NCI-H1694 treated with DMSO at 0.1 percent for 48 hours (cell line): ENCODE results near the gene COL23A1.

Experiments used
- DNase-seq: peaks from one replicate; lab custom pipeline; 2025; lab: John Stamatoyannopoulos, UW

Gene COL23A1

DNA sequence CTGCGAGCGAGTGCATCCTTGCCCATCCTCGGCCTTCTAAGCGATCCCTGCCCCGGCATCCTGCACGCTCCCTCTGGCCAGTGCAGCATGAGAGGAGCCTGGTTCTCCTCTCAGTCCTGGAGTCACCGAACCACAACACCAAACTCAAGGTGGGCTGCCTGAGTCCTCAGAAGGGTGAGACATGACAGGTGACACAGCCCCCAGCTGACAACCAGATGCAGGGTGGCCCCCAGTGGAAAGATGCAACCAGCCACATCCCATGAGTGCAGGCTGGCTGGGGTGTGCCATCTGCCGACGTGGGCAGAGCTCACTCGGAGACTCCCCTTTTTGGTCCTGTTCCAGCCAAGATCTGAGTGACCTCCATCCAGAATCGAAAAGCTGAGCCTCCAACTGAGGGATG, 58.4 kb downstream of the COL23A1 start:
- DNase-seq = no peak

DNA sequence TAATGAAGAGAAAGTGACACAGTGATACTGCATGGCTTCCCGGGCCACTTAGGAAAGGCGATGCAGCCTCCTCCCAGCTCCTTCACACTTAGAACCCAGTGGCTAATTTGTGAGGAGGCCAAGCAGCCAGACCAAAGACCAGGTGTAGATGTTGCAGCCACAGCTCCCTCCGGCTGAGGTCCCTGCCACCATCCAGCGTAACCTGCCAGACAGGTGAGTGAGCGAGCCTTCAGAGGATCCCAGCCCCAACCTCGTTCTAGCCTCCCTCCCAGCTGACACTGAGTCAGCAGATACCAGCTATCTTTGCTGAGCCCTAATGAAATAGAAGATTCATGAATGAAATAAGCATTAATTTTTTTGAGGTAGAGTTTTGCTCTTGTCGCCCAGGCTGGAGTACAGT, 59.7 kb downstream of the COL23A1 start:
- no peak for DNase-seq

DNA sequence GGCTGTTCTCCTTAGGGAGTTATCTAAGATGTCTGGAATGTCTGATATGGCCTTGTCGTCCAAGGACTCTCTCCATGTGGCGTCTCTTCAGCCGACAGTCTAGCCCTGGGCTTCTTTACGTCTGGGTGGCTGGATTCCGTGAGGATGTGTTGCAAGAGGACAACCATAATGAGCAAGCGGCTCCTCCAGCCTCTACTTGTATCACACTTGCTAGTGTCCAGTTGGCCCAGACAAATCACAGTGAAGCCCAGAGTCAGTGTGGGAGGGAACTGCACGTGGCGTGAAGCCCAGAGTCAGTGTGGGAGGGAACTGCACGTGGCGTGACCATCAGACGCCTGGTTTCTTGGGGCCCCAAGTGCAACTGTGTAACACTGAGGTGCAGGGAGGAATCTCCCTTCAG, 61.1 kb downstream of the COL23A1 start:
- no peak for DNase-seq

DNA sequence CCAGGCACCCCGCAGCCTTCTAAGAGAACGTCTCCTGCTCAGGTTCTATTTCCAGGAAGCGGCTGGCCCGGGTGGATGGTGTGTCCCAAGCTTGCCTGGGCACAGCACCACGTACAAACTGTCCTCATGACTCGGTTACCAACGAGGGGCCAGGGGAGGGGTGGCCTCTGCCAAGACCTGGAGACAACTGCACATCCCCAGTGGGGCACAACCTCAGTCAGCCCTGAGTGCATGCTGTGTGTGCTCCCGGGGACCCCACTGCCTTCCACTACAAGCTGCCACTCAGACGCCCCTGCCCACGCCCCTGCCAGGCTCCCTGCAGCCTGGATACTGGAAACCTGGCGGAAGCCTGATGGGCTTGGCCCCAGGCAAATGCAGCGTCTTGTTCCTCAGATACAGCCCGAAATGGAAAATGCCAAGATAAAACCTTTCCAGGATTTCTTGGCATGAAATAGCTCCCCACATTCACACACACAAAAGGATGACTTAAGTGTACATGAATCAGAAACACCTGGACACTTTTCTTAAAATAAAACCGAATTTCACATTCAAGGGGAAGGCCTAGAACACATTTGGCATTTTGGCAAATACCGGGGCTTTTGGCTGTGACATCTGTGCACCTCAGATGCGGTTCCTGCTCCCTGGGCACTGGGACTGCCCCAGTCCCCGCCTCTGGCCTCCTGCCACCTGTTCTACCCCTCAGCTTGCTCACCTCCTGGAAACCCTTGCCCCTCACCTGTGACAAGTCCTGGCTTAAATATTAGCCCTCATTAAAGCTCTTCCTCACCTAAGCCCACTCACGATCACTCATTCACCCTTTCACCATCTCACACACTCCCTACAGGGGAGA, 62.5 kb downstream of the COL23A1 start:
- DNase-seq = no peak

DNA sequence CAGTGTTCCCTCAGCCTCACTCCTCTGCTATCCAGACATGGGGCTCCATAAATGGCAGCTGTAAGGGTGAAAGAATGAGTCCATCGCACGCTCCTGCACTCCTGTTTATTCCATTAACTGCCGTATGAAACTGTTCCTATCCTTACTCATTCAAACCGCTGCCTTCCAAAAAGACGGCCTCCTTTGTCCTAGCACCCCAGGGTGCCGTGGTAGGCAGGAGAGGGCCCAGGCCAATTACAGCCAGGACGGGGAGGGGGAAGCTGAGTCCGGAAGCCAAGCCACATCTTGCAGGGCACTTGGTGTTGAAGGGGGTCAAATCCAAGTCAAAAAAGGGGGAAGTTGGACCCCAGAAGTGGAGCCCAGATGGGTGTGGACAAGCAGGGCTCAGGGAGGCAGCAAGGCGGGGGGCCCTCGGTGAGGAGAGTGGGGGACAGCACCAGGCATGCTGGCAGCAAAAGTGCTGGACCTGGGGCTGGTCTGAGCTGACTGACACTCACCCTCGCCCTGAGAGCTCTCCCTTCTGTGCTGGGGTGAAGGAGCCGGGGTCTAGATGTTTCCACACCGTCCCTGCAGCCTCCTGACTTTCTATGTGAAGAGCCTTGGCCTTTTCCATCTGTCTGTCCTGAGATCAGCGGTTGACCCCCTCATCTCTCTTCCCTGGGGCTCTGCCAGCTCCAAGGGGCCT, 63.3 kb downstream of the COL23A1 start:
- DNase-seq = no peak

DNA sequence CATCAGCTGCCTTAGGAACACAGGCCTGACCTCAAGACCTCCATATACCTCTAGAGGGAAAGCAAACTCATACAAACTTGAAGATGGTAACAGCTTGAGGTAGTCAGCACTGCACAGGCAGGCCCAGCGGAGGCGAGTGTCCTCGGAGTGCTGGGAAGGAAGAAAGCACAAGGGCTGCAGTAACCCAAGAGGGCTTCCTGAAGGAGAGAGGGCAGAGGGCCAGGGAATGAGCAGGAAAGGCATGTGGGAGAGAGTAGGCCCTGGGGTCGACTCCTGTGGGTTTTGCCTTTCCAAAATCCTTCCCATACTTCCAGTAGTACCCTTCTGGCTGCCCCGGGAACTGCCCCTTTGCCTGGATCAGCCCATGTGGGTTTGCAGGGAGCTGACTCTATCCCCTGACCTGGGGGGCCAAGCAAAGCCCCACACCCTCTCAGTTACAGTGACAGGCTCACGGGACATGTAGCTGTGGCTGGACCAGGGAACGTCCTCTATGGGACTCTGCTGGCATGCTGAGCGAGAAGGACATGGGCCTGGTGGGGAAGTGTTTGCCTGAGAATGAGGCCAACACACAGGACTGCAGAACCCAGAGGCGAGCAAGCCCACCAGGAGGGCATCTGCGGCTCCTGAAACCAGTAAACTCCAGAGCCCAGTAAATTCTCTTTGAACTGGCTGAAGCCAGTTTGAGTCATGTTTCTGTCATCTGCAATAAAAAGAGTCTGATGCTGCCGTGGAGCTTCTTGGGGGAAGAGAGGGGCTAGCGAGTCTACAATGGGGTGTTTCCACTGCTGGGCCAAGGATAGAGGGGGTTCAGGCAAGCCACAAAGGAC, 64.1 kb downstream of the COL23A1 start:
- no peak for DNase-seq

DNA sequence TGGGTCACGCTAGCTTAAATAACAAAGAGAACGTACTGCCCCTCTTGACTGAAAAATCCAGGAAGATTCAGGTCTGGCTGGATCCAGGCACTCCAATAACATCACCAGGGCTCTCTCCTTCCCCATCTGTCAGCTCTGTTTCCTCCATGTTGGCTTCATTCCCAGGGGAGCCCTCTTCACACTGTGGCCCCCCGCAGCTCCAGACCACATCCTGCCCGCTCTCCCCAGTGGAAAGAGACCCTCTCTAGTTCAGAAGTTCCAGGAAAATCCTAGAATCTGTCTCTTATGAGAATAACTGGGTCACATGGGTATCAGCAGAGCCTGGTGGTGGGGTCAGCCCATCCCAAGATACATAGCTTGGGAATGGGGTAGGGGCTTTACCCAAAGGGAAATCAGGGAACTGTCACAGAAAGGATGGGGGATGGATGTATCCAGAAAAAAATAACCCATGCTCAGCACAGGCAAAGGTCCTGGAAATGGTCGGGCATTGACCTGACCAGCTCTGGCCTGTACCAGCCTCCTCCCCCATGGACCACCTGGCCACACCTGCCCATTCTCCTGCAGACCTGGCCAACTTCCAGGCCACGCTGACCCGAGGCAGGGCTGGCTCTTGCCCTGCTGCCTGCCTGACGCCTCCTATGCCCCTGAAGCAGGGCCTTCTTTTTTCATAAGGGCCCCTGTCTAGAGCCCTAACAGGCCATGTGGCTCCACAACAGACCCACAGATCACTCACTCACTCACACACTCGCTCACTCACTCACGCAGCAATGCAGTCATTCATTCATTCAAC, 65.9 kb downstream of the COL23A1 start:
- no peak for DNase-seq

DNA sequence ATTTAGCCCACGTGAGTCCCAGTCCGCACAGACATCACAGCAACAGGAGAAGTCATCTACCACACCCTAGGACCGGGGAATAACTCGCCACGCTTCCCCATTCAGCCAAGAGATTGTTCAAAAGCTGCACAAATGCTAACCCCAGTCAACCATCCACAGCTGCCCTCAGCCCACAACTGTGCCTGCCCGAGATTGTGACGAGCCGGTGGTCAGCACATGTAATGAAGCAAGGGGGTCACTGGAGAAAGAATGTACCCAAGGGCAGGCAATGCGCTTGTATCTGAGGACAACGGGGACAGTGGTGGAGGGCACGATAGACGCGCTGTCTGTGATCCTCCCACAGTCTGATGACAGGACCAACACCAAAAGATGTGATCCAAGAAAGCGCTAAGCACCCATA, 67.8 kb downstream of the COL23A1 start:
- no peak for DNase-seq

DNA sequence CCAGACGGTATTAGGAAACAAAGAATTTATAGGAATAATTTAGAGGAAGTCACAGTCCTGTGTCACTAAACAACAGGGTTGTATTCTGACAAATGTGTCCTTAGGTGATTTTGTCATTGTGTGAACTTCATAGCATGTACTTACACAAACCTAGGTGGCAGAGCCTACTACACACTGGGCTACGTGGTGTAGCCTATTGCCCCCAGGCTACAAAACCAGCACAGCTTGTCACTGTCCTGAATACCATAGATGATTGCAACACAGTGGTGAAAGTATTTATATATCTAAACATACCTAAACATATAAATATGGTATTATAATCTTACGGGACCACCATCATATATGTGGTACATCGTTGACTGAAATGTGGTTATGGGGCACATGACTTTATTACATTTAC, 69.3 kb downstream of the COL23A1 start:
- no peak for DNase-seq

DNA sequence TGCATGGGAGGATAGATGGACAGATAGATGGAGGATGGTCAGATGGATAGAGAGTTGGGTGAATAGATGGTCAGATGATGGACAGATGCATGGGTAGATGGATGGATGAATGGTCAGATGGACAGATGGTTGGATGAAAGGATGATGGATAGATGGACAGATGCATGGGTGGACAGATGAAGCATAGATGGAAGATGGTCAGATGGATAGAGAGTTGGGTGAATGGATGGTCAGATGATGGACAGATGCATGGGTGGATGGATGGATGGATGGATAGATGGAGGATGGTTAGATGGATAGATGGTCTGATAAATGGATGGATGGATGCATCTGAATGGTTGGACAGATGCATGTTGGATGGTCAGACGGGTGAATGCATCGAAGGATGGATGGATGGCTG, 70.4 kb downstream of the COL23A1 start:
- no peak for DNase-seq

DNA sequence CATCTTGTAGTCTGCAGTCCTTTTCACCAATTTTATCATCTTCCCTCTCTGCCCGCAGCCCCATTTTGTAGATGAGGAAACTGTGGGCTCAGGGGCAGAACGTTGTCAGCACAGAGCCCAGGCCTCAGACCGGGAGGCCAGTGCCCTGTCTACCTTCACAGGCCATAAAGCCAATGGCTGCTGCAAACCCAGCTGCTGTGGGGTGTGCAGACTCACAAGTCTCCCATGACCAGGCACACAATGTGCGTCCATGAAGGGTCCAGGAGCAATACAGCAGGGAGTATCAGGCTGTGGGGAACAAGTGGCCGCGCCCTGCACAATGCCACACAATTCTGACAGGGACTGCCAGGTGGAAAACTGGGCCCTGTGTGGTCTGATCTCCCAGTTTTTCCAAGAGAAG, 71.0 kb downstream of the COL23A1 start:
- no peak for DNase-seq

DNA sequence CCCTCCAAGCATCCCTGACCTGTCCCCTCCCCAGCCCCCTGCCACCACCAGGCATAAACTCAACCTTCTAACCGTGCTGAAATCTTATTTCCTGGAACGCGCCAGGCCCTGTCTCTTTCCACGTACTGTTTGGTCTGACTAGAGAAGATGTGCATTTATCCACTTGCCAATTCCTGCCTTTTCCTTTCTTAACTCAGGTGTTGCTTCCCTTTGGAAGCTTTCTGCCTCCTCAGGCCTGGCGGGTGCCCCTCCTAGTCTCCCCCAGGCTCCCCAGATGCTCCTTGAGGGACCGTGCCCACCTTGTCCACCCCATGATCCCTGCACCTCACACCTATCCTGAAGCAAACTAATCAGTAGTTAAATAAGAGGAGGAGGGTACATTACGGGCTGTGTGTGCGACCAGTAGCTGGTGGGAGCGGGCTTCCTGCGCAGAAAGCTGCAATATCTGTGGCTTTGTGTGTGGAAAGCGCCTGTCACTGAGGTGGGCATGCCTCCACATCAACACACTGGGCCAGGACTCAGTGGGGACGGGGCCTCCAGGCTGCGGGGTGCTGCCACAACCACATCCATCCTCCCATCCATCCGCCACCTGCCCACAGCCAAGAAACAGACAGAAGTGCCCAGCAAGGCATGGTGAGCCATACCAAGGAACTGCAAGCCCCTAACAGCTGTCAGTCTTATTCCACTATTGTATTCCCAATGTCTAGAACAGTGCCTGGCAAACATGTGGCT, 73.5 kb downstream of the COL23A1 start:
- DNase-seq = no peak

DNA sequence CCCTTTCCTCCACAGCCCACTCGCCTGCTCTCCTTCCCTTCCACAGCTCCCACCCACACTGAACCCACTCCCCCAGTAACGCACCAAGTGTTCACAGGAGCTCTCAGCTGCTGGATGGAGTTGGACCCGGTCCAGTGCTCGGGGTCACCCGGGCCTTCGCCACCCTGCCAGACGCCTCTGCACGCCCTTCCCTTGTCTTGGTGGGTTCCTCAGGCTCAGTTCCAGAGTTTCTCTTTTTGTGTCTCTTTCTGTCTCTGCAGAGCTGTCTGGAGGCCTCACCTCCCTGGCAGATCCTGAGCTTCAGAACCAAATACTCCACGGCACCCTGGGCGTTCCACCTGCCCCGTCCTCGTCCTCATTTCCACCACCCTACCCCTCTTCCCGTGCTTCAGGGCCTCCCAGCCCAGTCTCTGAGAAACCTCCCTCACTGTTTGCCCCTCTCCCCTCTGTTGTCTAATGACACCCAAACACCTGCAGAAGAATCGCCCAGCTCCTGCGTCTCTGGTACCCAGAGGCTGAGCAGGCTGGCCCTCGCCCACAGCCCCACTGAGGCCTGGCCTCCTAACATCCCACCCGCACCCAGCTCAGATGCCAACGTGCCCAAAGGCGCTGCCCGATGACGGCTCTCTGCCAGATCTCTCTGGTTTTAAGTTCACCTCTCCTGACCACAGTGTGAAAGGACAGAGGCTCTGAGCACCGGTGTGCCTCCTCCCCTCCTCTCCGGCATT, 74.3 kb downstream of the COL23A1 start:
- no peak for DNase-seq

DNA sequence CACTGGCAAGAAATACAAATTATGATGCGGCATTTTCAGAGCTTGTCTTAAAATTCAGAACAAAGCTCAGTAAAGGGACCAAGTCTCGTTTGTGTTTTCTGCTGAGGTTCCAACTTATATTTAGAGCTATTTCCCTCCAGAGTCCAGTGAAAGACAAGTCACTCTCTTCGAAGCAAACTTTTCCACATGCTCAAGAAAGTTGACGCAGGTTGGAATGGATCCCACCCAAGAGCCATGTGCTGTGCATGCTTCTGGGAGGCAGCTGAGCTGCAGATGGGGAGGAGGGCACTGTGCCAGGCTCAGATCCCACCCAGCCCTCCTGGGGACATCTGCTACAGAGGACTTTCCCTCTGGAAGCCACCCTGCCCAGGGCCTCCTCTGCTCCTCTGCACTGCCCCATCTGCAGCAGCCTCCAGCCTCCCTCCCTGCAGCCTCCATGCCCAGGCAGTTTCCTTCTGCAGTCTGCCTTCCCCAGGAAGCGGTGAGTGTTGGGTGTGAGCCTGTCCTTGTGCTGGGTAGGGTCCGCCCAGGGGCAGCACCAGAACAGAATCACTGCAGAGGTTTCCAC, 75.3 kb downstream of the COL23A1 start:
- DNase-seq = no peak

DNA sequence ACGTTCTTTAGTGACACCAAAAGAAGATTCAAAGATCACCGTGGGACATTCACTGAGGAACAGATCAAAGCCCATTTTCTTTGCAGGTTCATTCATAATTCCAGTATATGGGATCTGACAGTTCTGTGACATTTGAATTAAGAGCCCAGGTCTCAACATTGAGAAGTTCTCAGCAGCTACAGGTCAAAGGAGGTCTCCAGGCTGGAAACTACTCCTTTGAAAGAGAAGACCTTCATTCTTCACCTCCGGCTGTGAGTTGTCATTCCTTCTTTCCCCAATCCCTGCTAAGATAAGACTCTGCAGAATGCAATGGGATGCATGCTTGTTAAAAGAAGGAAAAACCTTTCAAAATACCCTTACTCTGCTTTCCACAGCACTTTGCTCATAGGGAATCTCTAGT, 79.0 kb downstream of the COL23A1 start:
- DNase-seq = no peak

DNA sequence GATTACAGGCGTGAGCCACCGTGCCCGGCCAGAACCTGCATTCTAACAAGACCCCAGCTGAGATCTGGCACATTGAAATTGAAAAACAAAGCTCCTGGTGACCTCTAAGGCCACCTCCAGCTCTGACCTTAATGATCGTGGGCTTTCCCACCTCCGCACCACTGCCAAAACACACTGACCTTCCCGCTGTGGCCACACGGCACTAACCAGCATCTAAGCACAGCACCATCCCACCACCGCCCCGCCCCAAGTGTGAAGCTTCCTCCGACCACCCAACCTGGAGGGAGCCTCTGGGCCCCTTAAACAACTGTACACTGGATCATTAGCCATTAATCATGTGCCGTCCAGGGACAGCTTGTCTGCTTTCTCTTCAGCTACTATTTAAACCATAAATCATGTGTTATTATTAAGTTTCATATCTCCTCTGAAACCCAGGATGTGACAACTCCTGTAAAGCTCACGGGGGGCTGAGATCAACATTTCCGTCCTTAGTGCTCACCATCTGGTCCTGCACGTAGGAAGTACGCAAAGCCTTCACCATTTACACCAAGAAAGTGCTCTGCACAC, 80.6 kb downstream of the COL23A1 start:
- DNase-seq = no peak

DNA sequence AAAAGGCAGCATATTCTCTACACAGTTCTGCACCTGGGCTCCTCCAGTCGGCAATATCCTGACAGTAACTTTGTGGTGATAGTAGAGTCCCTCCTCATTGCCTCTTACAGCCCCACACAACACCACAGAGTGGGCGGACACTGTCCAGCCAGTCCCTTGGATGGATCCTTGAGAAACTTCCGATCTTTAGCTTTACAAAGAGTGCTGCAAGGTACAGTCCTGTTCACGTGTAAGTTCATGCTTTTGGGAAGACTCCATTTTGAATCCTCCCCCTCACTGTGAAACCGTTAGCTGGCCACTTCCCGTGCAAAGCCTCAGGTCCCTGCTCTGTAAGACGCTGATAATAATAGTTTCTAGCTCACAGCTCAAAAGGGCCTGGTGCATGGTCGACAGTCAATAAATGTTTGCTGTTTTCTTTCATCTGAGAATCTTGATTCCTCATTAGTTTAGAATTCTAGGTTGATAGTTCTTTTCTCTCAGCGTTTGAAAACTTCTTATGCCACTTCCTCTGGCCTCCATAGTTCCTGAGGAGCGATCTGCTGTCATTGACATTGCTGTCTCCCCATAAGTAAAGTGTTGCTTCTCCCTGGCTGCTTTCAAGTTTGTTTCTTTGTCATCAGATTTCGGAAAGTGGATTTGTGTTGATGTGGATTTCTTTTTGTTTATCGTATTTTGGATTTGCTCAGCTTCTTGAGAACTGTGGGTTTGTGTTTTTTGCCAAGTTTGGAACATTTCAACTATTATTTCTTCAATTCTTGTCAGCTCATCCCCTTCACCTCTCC, 82.9 kb downstream of the COL23A1 start:
- DNase-seq = no peak

DNA sequence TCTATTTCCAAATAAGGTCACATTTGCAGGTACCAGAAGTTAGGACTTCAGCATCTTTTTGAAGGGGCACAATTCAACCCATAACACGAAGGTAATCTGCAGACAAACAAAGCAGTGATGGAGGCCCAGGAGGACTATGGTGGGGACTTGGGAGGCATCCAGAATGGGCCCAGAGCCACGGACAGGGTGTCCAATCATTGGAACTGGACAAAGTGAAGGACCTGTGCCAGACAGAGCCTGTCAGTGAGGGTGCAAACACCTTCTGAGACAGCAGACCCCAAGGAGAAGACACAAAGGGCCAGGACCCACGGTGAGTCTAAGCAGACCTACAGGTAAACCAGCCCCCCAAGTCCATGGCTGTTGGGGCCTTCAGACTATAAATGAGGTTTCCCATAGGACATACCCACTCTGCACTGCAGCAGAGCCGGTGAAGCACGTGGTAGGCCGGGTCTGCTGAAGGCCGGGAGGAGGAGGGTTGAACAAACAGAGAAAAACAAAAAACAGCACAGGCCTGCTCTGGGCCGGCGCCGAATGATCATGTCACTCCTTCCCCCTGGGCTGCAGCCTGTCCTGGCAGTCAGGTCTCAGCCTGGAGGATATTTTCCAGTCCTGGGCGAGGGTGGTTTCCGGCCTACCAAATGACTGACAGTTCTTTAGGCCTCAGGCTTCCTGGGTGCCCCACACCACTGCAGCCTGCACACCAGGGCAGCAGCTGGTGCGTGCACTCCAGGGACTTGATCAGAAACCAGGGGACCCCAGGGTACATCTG, 84.4 kb downstream of the COL23A1 start:
- DNase-seq = no peak
